Loucy (cell line): ENCODE data around the gene RCN2.

Experiments
- CTCF ChIP-seq: fragments of 200-600 bp; sonication (generic); conservative IDR thresholded peaks from 2 replicates; pipeline ENCODE4 v1.5.1; 2014; ENCODE audit warnings: mild to moderate bottlenecking, antibody characterized with exemption, low read length
- EZH2phosphoT487 ChIP-seq: fragments of 200-600 bp; IDR thresholded peaks from 2 replicates; pipeline ENCODE4 v1.6.1; 2018; ENCODE audit warnings: antibody characterized with exemption, mild to moderate bottlenecking, moderate library complexity, borderline replicate concordance

GRCh38 chr15:76953913-76954312 lies 22.4 kb downstream of the RCN2 start:
- no peak for TF ChIP-seq CTCF
- TF ChIP-seq EZH2phosphoT487 = no peak
